ENCODE data around the gene CACNB2. TPM values are rescaled to one million over a fixed set of nuclear protein-coding genes. Genes with fewer than 3 reads are reported as not detected.

CACNB2 gene
- total and polyA plus RNA-seq, 10 of the 15 experiments (the other 5 are each of a cell fraction or from before 2014, with no cell fraction given): 0.62 to 8.1 (median 1.2) TPM

GRCh38 chr10:18486438-18486837 is 346.2 kb downstream of the CACNB2 start:
- H3K9me3 ChIP-seq (replicated peaks; ENCODE audit: control insufficient read depth, insufficient read depth, low read length): no peaks in the 10 kb centered on the region

More at GRCh38 chr10:18486438-18486837, 346.2 kb downstream of the CACNB2 start:
- no peak for FAIRE-seq
- DNase-seq (ENCODE audit: low read depth, low spot score): no peak
- 84% methylated on average over 3 of the region's 3 CpGs for WGBS (ENCODE audit: insufficient coverage, insufficient replicate concordance, low lambda C conversion rate, missing lambda C conversion rate)
- ChIA-PET CTCF (interaction anchor here (1.0 to 2.0 kb wide), 2 partner anchors 25 to 85 kb away, joined by 3 to 7 read pairs; no protein-coding TSS in a partner anchor), RAD21 (ENCODE audit: unreplicated experiment) (no interaction called here), SMC1A (ENCODE audit: uncharacterized antibody, unreplicated experiment) (interaction anchor here (1.0 to 2.1 kb wide), 3 partner anchors 9 to 16 kb away, joined by 3 to 6 read pairs (median 4); no protein-coding TSS in a partner anchor), POLR2A (interaction anchor here (1.0 kb wide), 1 partner anchor 15 kb away, joined by 3 read pairs; no protein-coding TSS in a partner anchor)
- no peaks in the 10 kb centered on the region for H3K4me1 ChIP-seq (ENCODE audit: control insufficient read depth, insufficient read depth, low read length)
- no peak for ATAC-seq
- H2AFZ ChIP-seq (ENCODE audit: control insufficient read depth, low read depth, low read length): no peak overlapping the region
- BruUV-seq (replicated peaks): no TSS peak
- H4K20me1 ChIP-seq (ENCODE audit: control insufficient read depth, insufficient read depth): no peaks in the 10 kb centered on the region
- no peak for TF ChIP-seq TCF3 (IDR thresholded peaks at IDR 0.05; ENCODE audit: borderline replicate concordance, insufficient read depth, low read depth, low read length)
- TF ChIP-seq HDAC6 (IDR thresholded peaks at IDR 0.05; ENCODE audit: unreplicated experiment): no peak
- TF ChIP-seq FOXK2 (IDR thresholded peaks at IDR 0.05): no peak
- TF ChIP-seq SMC3 (IDR thresholded peaks at IDR 0.05; ENCODE audit: borderline replicate concordance, low read length): no peak
- TF ChIP-seq ATF2 (IDR thresholded peaks at IDR 0.05; ENCODE audit: low read length): no peak
- no peak for TF ChIP-seq SKIL (IDR thresholded peaks at IDR 0.05; ENCODE audit: low read depth, poor library complexity, severe bottlenecking)
- no peak for TF ChIP-seq NBN (IDR thresholded peaks at IDR 0.05)
- TF ChIP-seq SIN3A (IDR thresholded peaks at IDR 0.05; ENCODE audit: low read depth, low read length): no peak
- TF ChIP-seq CHD2 (IDR thresholded peaks at IDR 0.05; ENCODE audit: borderline replicate concordance, low read depth, low read length): no peak
- TF ChIP-seq NR2C2 (IDR thresholded peaks at IDR 0.05; ENCODE audit: borderline replicate concordance, control insufficient read depth, insufficient read length, low read depth): no peak
- no peak overlapping the region for H3K4me2 ChIP-seq (ENCODE audit: control insufficient read depth, insufficient read depth)
- no peak overlapping the region for H3K4me3 ChIP-seq
- no peaks in the 10 kb centered on the region for H3K36me3 ChIP-seq (ENCODE audit: control insufficient read depth in 2 of 2, insufficient read depth in 2 of 2, low read length in 1 of 2)
- H3K79me2 ChIP-seq (ENCODE audit: control insufficient read depth, insufficient read depth, low read length): no peaks in the 10 kb centered on the region
- H3K27ac ChIP-seq (ENCODE audit: control insufficient read depth, insufficient read depth): no peak overlapping the region
- no peaks in the 10 kb centered on the region for H3K27me3 ChIP-seq (replicated peaks in 1 of 2; ENCODE audit: control insufficient read depth in 2 of 2, insufficient read depth in 2 of 2, low read length in 1 of 2)
- in situ Hi-C loops (cut with MboI): no loop called here
- intact Hi-C loops (cut with micrococcal nuclease; ENCODE audit: unreplicated experiment): no loop called here
- no peak overlapping the region for H3K9ac ChIP-seq (ENCODE audit: control insufficient read depth, insufficient read depth, low read length)

Measured in GM12878 (cell line).